ENCODE data around the gene HEXIM1.
"Not testable (repeated sequence)": the region's sequence is repeated elsewhere in the genome, so short reads cannot be mapped to it uniquely, and the experiment has no call there.

Gene HEXIM1

GRCh38 chr17:45113424-45113754, 34.9 kb upstream of the HEXIM1 start:
- no peak for DNase-seq (ENCODE audit: low read depth)

- no peak for DNase-seq (ENCODE audit: low read depth)
Observed at GRCh38 chr17:45114117-45114932, 34.0 kb upstream of the HEXIM1 start.

- no peak for DNase-seq (ENCODE audit: low read depth)
Observed at GRCh38 chr17:45115015-45115625, 33.2 kb upstream of the HEXIM1 start.

- no peak for DNase-seq (ENCODE audit: low read depth)
Observed at GRCh38 chr17:45115871-45116270, 32.4 kb upstream of the HEXIM1 start.

GRCh38 chr17:45116434-45117016, 31.8 kb upstream of the HEXIM1 start:
- DNase-seq (ENCODE audit: low read depth) = no peak

- DNase-seq (ENCODE audit: low read depth) = no peak
Observed at GRCh38 chr17:45117334-45117733, 30.9 kb upstream of the HEXIM1 start.

GRCh38 chr17:45117848-45118646, 30.2 kb upstream of the HEXIM1 start:
- DNase-seq (ENCODE audit: low read depth) = no peak

GRCh38 chr17:45118691-45119090, 29.6 kb upstream of the HEXIM1 start:
- no peak for DNase-seq (ENCODE audit: low read depth)

- no peak for DNase-seq (ENCODE audit: low read depth)
Observed at GRCh38 chr17:45119964-45120363, 28.3 kb upstream of the HEXIM1 start.

GRCh38 chr17:45120558-45120957, 27.7 kb upstream of the HEXIM1 start:
- DNase-seq (ENCODE audit: low read depth) = no peak

GRCh38 chr17:45121055-45121454, 27.2 kb upstream of the HEXIM1 start:
- no peak for DNase-seq (ENCODE audit: low read depth)

GRCh38 chr17:45123076-45123770, 25.1 kb upstream of the HEXIM1 start:
- no peak for DNase-seq (ENCODE audit: low read depth)

- peak; percentile 68 for DNase-seq (ENCODE audit: low read depth)
Observed at GRCh38 chr17:45123930-45124796, 24.1 kb upstream of the HEXIM1 start.

GRCh38 chr17:45124797-45125122, 23.5 kb upstream of the HEXIM1 start:
- DNase-seq (ENCODE audit: low read depth) = not testable (repeated sequence)

GRCh38 chr17:45125509-45125908, 22.8 kb upstream of the HEXIM1 start:
- no peak for DNase-seq (ENCODE audit: low read depth)

- no peak for DNase-seq (ENCODE audit: low read depth)
Observed at GRCh38 chr17:45127207-45127547, 21.1 kb upstream of the HEXIM1 start.

- no peak for DNase-seq (ENCODE audit: low read depth)
Observed at GRCh38 chr17:45127548-45128300, 20.6 kb upstream of the HEXIM1 start.

- DNase-seq (ENCODE audit: low read depth) = no peak
Observed at GRCh38 chr17:45128331-45128730, 19.9 kb upstream of the HEXIM1 start.

GRCh38 chr17:45128989-45129388, 19.3 kb upstream of the HEXIM1 start:
- DNase-seq (ENCODE audit: low read depth) = no peak

GRCh38 chr17:45129426-45129939, 18.8 kb upstream of the HEXIM1 start:
- no peak for DNase-seq (ENCODE audit: low read depth)
